H9 (cell line): Measurements from ENCODE around the gene TMEM151B. TPM values are rescaled to one million over a fixed set of nuclear protein-coding genes. Genes with fewer than 3 reads are reported as not detected.

Experiments
- DNase-seq: peaks from one replicate; pipeline ENCODE4 v3.0.0-alpha.2; 2017
- H2AFZ ChIP-seq: one replicate; pipeline ENCODE4 v1.6.1; 2013; ENCODE audit warnings: mild to moderate bottlenecking, low read length, control low read depth, moderate library complexity
- H2AK5ac ChIP-seq: 2 replicates; pipeline ENCODE4 v1.6.1; 2013; ENCODE audit warnings: low read length, control low read depth, mixed read lengths; ENCODE audit not compliant: insufficient read length
- H2BK120ac ChIP-seq: one replicate; pipeline ENCODE4 v1.6.1; 2013; ENCODE audit warnings: low read depth, mild to moderate bottlenecking, low read length, control low read depth, inconsistent platforms; ENCODE audit not compliant: poor library complexity, severe bottlenecking
- H2BK12ac ChIP-seq: 2 replicates; pipeline ENCODE4 v1.6.1; 2013; ENCODE audit warnings: low read length, control low read depth, mixed read lengths, low read depth; ENCODE audit not compliant: insufficient read length
- H2BK15ac ChIP-seq: 2 replicates; pipeline ENCODE4 v1.6.1; 2013; ENCODE audit warnings: low read depth, low read length, control low read depth
- H2BK20ac ChIP-seq: one replicate; pipeline ENCODE4 v1.6.1; 2013; ENCODE audit warnings: low read depth, mild to moderate bottlenecking, low read length, control low read depth, inconsistent platforms; ENCODE audit not compliant: poor library complexity, severe bottlenecking
- H2BK5ac ChIP-seq: 2 replicates; pipeline ENCODE4 v1.6.1; 2013; ENCODE audit warnings: low read length, control low read depth, mixed read lengths; ENCODE audit not compliant: insufficient read length
- H3K14ac ChIP-seq: 2 replicates; pipeline ENCODE4 v1.6.1; 2013; ENCODE audit warnings: low read length, control low read depth; ENCODE audit not compliant: insufficient read depth
- H3K18ac ChIP-seq: 2 replicates; pipeline ENCODE4 v1.6.1; 2013; ENCODE audit warnings: low read depth, mild to moderate bottlenecking, mixed read lengths, low read length, control low read depth; ENCODE audit not compliant: insufficient read length
- H3K23ac ChIP-seq: 2 replicates; pipeline ENCODE4 v1.6.1; 2013; ENCODE audit warnings: low read length, control low read depth, mixed read lengths, low read depth; ENCODE audit not compliant: insufficient read length
- H3K23me2 ChIP-seq: 2 replicates; pipeline ENCODE4 v1.6.1; 2013; ENCODE audit warnings: low read depth, mild to moderate bottlenecking, mixed read lengths, low read length, control low read depth; ENCODE audit not compliant: insufficient read length, poor library complexity, severe bottlenecking
- H3K27ac ChIP-seq: 2 replicates; pipeline ENCODE4 v1.5.1; 2013; ENCODE audit warnings: low read length, control low read depth, mixed read lengths, low read depth; ENCODE audit not compliant: insufficient read length
- H3K27me3 ChIP-seq: 2 replicates; pipeline ENCODE4 v1.6.1; 2013; ENCODE audit warnings: low read length, control low read depth, inconsistent platforms; ENCODE audit not compliant: insufficient read depth
- H3K4ac ChIP-seq: 2 replicates; pipeline ENCODE4 v1.6.1; 2013; ENCODE audit warnings: low read depth, mild to moderate bottlenecking, control low read depth, inconsistent platforms, low read length, moderate library complexity
- H3K4me1 ChIP-seq: 2 replicates; pipeline ENCODE4 v1.6.1; 2013; ENCODE audit warnings: low read length, control low read depth, inconsistent platforms; ENCODE audit not compliant: insufficient read depth
- H3K4me2 ChIP-seq: 2 replicates; pipeline ENCODE4 v1.6.1; 2013; ENCODE audit warnings: low read length, control low read depth, mixed read lengths; ENCODE audit not compliant: insufficient read length, insufficient read depth
- H3K56ac ChIP-seq: 2 replicates; pipeline ENCODE4 v1.6.1; 2013; ENCODE audit warnings: low read depth, mild to moderate bottlenecking, mixed read lengths, low read length, control low read depth; ENCODE audit not compliant: insufficient read length
- H3K79me1 ChIP-seq: 2 replicates; pipeline ENCODE4 v1.6.1; 2013; ENCODE audit warnings: low read depth, mild to moderate bottlenecking, moderate library complexity, low read length, control low read depth, inconsistent platforms; ENCODE audit not compliant: insufficient read depth, poor library complexity, severe bottlenecking
- H3K79me2 ChIP-seq: 2 replicates; pipeline ENCODE4 v1.6.1; 2013; ENCODE audit warnings: low read length, control low read depth, inconsistent platforms; ENCODE audit not compliant: insufficient read depth
- H3K9ac ChIP-seq: 2 replicates; pipeline ENCODE4 v1.6.1; 2013; ENCODE audit warnings: low read length, control low read depth, mixed read lengths; ENCODE audit not compliant: insufficient read length; ENCODE audit errors: extremely low read depth
- H3K9me3 ChIP-seq: one replicate; pipeline ENCODE4 v1.6.1; 2013; ENCODE audit warnings: low read depth, low read length, inconsistent platforms; ENCODE audit not compliant: control insufficient read depth
- H3T11ph ChIP-seq: one replicate; pipeline ENCODE4 v1.6.1; 2013; ENCODE audit warnings: mild to moderate bottlenecking, low read length, control low read depth, inconsistent platforms
- H4K20me1 ChIP-seq: one replicate; pipeline ENCODE4 v1.6.1; 2013; ENCODE audit not compliant: control insufficient read depth, insufficient read length, insufficient read depth
- H4K5ac ChIP-seq: 2 replicates; pipeline ENCODE4 v1.6.1; 2013; ENCODE audit warnings: low read depth, mild to moderate bottlenecking, mixed read lengths, low read length, control low read depth; ENCODE audit not compliant: insufficient read length
- H4K8ac ChIP-seq: replicated peaks from 2 replicates; pipeline ENCODE4 v1.6.1; 2013; ENCODE audit warnings: low read length, control low read depth, mixed read lengths, low read depth; ENCODE audit not compliant: insufficient read length
- H4K91ac ChIP-seq: 2 replicates; pipeline ENCODE4 v1.6.1; 2013; ENCODE audit warnings: low read depth, mild to moderate bottlenecking, moderate library complexity, mixed read lengths, low read length, control low read depth; ENCODE audit not compliant: insufficient read length
- H3K27ac Mint-ChIP-seq, 3 experiments: 2 replicates in 2 of 3; 3 replicates in 1 of 3; pipeline ENCODE4 v1.8.0; 2020 to 2021; ENCODE audit warnings: mixed read lengths in 3 of 3, mild to moderate bottlenecking in 1 of 3, moderate library complexity in 1 of 3
- H3K27me3 Mint-ChIP-seq: 2 replicates; pipeline ENCODE4 v1.8.0; 2021; ENCODE audit warnings: low read depth, mild to moderate bottlenecking, moderate library complexity, mixed read lengths
- H3K36me3 Mint-ChIP-seq, 3 experiments: 2 replicates in 2 of 3; 3 replicates in 1 of 3; pipeline ENCODE4 v1.8.0; 2020 to 2021; ENCODE audit warnings: low read depth in 3 of 3, mixed read lengths in 3 of 3; ENCODE audit not compliant: insufficient read depth in 1 of 3
- H3K4me1 Mint-ChIP-seq, 2 experiments: 2 replicates each; pipeline ENCODE4 v1.8.0; 2020; ENCODE audit warnings: mixed read lengths in 2 of 2
- H3K4me3 Mint-ChIP-seq, 2 experiments: 2 replicates in 1 of 2; 3 replicates in 1 of 2; pipeline ENCODE4 v1.8.0; 2020 to 2021; ENCODE audit warnings: mild to moderate bottlenecking in 2 of 2, mixed read lengths in 2 of 2, moderate library complexity in 1 of 2
- H3K9me3 Mint-ChIP-seq, 2 experiments: 2 replicates in 1 of 2; 3 replicates in 1 of 2; pipeline ENCODE4 v1.8.0; 2020; ENCODE audit warnings: mild to moderate bottlenecking in 2 of 2, mixed read lengths in 2 of 2, moderate library complexity in 1 of 2
- CTCF ChIP-seq: fragments of 200-600 bp; sonication (generic); conservative IDR thresholded peaks from 3 replicates; pipeline ENCODE4 v1.8.0; 2021; ENCODE audit warnings: antibody characterized with exemption, mild to moderate bottlenecking
- WGBS: extraction: QIAGEN DNeasy Blood & Tissue Kit; methylation state at CpG from one replicate; pipeline ENCODE4 v1.1.7; 2013; ENCODE audit warnings: missing lambda C conversion rate, low lambda C conversion rate, mixed read lengths; ENCODE audit not compliant: insufficient read length; ENCODE audit errors: extremely low coverage; 5-methylcytosine and 5-hydroxymethylcytosine counted together
- total RNA-seq: library from RNA; stranded (reverse); gene quantifications from 2 replicates; pipeline ENCODE4 v1.2.1, GENCODE V29; 2021

The TMEM151B gene
- total RNA-seq, 1 experiment from 2014 or later = 2.4 TPM

- H3K9me3 ChIP-seq = no peaks in the 10 kb centered on the region
- no peak overlapping the region for H4K91ac ChIP-seq
- no peak overlapping the region for H3K23ac ChIP-seq
- H3K23me2 ChIP-seq = peaks cover 15% of the 10 kb centered on the region
- no peak overlapping the region for H3K18ac ChIP-seq
- no peak overlapping the region for H2AFZ ChIP-seq
- H3T11ph ChIP-seq = no peak overlapping the region
- no peaks in the 10 kb centered on the region for H3K27me3 ChIP-seq
- no peak overlapping the region for H2BK15ac ChIP-seq
- H3K4me1 ChIP-seq = peaks cover under 1% of the 10 kb centered on the region; the same call in 1 of the 2 replicates
- peak overlapping the region; percentile 84 for H3K4me2 ChIP-seq
- H2BK12ac ChIP-seq = no peak overlapping the region
- no peaks in the 10 kb centered on the region for H3K79me1 ChIP-seq
- no peak overlapping the region for H3K27ac ChIP-seq
- H3K9me3 Mint-ChIP-seq = no peaks in the 10 kb centered on the region; a peak in 1 of 5 replicates
- peaks cover 0 to 13% (median 6%) of the 10 kb centered on the region in 3 experiments; a peak in 5 of 7 replicates for H3K36me3 Mint-ChIP-seq
- no peak overlapping the region for H3K4ac ChIP-seq
- no peaks in the 10 kb centered on the region for H3K79me2 ChIP-seq
- TF ChIP-seq CTCF = no peak
- no peak overlapping the region for H2BK20ac ChIP-seq
- no peak for DNase-seq
- H2AK5ac ChIP-seq = no peak overlapping the region
- no peak overlapping the region for H2BK5ac ChIP-seq
- no CpG with 5 or more reads among the region's 9 CpGs for WGBS
- H4K20me1 ChIP-seq = no peaks in the 10 kb centered on the region
- no peak overlapping the region for H4K5ac ChIP-seq
- peaks cover 5% of the 10 kb centered on the region for H3K27me3 Mint-ChIP-seq
- H3K14ac ChIP-seq = no peak overlapping the region; the same call in 1 of the 2 replicates
- no peak overlapping the region for H3K56ac ChIP-seq
- no peak overlapping the region for H2BK120ac ChIP-seq
- H3K4me3 Mint-ChIP-seq = peak overlapping the region; percentile 79 to 88
- peaks cover 28 to 33% of the 10 kb centered on the region in 2 experiments for H3K4me1 Mint-ChIP-seq
- H3K27ac Mint-ChIP-seq = peak overlapping the region in 1 of 3 experiments; percentile 91; a peak in 3 of 7 replicates
- no peak overlapping the region for H3K9ac ChIP-seq
- no peak overlapping the region for H4K8ac ChIP-seq
Observed at GRCh38 chr6:44263354-44264100, 6.7 kb upstream of the TMEM151B start.
